NOMO-1 treated with DMSO at 0.1 percent for 48 hours (cell line): ENCODE data around the gene SLC23A1.
A peak's percentile ranks its signal among the peaks of the same experiment; 100 is the strongest.
"Not testable (repeated sequence)": the region's sequence is repeated elsewhere in the genome, so short reads cannot be mapped to it uniquely, and the experiment has no call there.

Experiments used
- DNase-seq: peaks from one replicate; lab custom pipeline; 2025; ENCODE audit not compliant: unreplicated experiment; lab: John Stamatoyannopoulos, UW

The SLC23A1 gene

GRCh38 chr5:139383275-139383992 is at the start of gene SLC23A1:
SLC23A1 (minus strand) TSS chr5:139383297; CDS start chr5:139383253, 44 bp downstream.
- DNase-seq: no peak

GRCh38 chr5:139431706-139432105 is 48.6 kb upstream of the SLC23A1 start:
- DNase-seq: no peak

DNA sequence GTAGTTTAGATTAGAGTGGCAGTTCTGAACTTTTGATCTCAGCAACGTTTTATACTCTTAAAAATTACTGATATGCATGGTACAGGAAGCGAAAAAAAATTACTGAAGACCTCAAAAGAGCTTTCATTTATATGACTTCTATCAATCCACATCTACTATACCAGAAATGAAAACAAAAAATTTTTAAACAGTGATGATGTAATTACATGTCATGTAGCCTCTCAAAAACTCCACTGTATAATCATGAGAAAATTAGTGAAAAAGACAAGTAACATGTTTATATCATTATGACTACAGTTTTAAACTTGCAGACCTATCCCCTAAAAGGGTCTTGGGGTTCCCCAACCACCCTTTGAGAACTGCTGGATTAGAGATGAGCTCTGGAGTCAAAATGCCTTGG is 46.9 kb upstream of the SLC23A1 start:
- no peak for DNase-seq

GRCh38 chr5:139426203-139426885 is 43.2 kb upstream of the SLC23A1 start:
- no peak for DNase-seq

DNA sequence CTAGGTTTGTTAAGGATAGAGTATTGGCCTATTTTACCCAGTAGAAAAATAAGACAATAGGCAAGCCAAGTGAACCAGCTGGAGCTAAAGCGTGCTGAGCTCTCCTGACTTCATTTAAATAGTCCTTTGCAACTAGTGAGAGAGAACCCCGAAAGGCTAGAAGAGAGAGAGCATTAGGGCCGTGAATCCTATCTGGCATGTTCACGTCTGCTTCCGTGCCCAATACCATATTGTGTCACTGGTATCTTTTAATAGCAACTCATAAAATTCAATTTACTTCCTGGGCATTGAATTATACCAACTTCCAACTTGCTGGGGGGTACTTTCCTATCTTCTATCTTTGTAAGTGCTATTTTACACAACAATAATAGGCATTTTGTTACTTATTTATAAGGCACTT is 42.4 kb upstream of the SLC23A1 start:
- no peak for DNase-seq

- DNase-seq: peak; percentile 82
Observed at GRCh38 chr5:139422307-139422893, 39.3 kb upstream of the SLC23A1 start.

GRCh38 chr5:139419226-139420192 is 36.4 kb upstream of the SLC23A1 start:
- DNase-seq: no peak

DNA sequence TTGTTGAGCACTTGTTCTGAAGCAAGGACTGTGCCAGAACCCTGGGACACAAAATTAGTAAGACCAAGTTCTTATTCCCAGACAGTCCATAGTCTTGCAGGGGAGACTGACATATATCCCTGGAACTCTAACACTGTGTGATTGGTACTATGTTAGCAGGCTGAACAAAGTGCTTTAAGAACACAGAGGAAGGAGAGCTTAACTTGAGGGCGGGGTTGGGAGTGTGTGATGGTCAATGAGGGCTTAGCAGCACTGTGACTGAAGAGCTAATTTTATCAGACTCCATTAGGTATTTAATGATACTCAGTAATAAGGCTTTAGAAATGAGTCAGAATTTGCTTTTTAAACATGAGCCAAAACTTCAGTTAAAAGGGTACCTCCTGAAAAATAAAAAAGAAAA is 35.7 kb upstream of the SLC23A1 start:
- no peak for DNase-seq

DNA sequence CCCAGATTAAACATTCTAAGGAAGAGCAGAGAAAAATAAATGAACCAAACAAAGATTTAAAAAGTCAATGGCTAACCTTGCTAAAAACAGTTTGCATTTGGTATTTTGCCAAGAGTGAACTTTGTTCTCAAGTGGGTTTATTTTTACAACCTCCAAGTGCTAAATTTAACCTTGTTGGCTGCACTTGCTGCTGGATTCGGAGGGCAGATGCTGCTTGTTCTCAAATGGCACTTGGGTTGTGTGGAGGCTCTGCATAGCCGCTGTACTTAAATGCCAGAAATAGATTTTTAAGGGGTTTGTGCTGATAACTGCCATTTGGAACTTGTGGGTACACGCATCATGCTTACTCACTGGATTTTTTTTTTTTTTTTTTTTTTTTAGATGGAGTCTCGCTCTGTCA is 34.1 kb upstream of the SLC23A1 start:
- DNase-seq: no peak

GRCh38 chr5:139416651-139417050 is 33.6 kb upstream of the SLC23A1 start:
- no peak for DNase-seq

DNA sequence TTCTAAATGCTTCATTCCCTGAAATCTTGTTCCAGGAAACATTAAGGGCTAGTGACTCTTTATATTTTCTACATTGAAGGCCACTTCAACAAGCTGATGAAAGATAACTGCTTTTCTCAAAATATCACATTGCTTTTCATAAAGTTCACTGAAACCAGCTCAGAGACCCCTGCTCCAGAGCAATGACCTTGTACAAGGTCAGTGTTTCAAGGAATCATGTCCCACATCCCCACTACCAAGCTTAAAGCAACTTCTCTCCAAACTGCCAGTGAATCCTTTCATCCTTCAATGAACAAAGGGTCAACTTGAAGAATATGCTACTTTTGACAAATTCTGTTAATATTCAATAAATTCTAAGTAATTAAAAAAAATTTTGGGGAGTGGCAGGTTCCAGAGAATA is 32.8 kb upstream of the SLC23A1 start:
- no peak for DNase-seq

- no peak for DNase-seq
Observed at GRCh38 chr5:139415221-139415861, 32.2 kb upstream of the SLC23A1 start.

GRCh38 chr5:139414581-139415130 is 31.6 kb upstream of the SLC23A1 start:
- DNase-seq: no peak

DNA sequence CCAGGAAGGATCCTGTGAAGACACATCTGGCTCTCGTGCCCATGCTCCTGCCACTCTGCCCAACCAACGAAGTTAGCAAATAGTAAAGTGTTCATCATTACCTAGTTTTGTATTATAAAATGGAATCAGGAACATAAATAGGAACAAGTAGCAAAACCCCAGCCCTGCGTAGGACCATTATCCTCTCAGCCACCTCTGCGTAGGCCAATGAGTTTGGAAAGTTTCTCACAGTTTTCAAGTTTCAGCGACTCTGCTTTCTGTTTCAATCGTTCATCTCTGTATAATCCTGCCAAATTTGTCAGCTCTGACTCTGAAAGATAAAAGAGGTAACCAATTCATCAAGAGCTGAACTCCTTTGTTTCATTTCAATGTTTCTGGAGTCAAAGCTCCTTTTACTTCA is 30.9 kb upstream of the SLC23A1 start:
- no peak for DNase-seq

DNA sequence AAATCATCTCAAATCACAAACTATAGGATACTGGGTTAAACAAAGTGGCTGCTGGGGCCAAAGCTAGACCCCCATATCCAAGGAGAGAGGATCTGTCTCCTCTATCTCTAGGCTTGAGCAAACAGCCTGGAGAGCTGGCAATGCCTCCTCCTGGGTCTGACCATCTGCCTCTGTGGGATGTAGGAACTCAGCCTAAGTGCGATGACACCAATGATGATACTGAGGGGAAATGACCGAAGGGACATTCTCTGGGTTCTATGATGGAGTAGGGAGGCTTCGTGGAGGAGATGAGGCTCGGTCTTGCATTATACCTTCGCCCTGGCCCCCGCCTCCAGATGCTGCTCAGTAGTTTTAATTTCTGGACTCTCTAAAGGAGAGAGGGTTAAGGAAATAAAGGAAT is 30.1 kb upstream of the SLC23A1 start:
- DNase-seq: no peak

DNA sequence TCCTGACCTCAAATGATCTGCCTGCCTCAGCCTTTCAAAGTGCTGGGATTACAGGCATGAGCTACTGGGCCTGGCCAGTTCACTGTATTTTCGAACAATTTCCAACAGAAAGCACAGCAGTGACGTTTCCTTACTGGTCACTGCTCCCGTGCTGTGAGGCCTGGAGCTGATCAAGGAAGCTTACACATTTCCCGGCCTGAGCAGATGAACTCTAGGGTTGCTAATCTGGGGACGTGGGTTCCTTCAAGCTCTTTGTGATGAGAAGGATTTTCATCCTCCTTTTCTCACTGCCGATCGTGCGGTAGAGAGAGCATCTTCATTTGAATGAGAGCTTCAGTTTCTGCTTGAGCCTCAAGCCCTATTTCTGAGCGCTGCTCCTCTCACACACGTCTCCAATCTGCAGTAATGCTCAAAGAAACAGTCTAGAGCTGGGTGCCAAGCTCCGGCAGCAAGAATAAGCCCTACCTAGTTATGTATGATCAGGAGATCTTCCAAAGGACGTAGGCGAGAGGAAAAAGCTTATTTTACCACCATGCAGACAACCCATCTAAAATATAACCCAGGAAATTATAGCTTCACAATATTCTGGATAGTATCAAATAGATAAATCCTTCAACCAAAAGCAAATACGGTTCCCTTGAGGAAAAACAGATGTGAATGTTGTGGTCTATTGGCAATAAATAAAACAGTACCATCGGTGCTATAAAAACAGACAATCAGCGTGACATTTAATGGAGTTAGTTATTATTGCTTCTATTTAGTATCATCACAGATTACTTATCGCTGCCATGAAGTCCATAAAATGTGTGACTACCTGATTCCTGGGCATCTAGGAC is 28.1 kb upstream of the SLC23A1 start:
- DNase-seq: no peak

DNA sequence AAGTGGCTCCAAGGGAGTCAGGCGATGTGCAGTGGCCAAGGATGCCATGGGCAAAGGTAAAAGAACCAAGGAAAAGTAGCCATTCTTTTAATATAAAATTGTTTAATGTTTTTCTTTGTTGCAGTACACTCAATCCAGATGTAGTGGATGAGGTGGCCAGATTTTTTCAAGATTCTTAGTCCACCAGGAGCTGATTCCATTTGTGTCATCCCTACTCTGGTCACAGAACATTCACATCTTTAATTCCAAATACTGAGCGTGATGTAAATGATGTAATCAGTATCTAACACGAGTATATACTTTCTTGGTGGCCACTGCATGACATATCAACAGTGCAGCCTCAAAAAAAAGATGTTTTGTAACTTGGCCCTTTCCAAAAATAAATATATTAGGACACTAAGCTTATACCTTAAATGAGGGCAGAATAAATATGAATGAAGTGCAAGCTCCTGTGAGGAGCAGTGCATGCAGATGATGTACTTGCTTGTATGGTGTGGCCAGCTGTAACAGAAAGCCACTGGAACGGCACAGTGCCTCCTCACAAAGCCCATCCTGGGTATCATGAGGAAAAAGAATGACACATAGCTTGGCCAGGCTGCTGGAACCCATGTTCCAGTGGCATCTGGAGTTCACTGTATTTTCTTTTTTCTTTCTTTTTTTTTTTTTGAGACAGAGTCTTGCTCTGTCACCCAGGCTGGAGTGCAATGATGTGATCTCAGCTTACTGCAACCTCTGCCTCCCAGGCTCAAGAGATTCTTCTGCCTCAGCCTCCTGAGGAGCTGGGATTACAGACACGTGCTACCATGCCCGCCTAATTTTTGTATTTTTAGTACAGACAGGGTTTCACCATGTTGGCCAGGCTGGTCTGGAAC is 27.3 kb upstream of the SLC23A1 start:
- DNase-seq: no peak

- not testable (repeated sequence) for DNase-seq
Observed at GRCh38 chr5:139409116-139409515, 26.0 kb upstream of the SLC23A1 start.

GRCh38 chr5:139408191-139408590 is 25.1 kb upstream of the SLC23A1 start:
- DNase-seq: no peak
